Endothelial cell of umbilical vein (primary cell): ENCODE data around the gene NFS1. TPM values are rescaled to one million over a fixed set of nuclear protein-coding genes. Genes with fewer than 3 reads are reported as not detected.

Source experiments
- BruUV-seq: library from RNA; stranded (reverse); fragments of 400-500 nt; replicated peaks from 2 replicates; lab custom pipeline; 2021; lab: Mats Ljungman, UMichigan
- CTCF ChIA-PET: fragments of 300-600, 350-600 bp; sonication (Branson Sonifier 250); formaldehyde crosslinking; loops from one replicate; lab custom pipeline; 2021; ENCODE audit warnings: antibody characterized with exemption, inconsistent platforms; lab: Charles Lee
- POLR2A ChIA-PET: fragments of 300-600, 350-600 bp; sonication (Branson Sonifier 250); formaldehyde crosslinking; loops from one replicate; lab custom pipeline; 2021; ENCODE audit warnings: antibody characterized with exemption, inconsistent platforms; lab: Charles Lee
- DNase-seq: peaks from one replicate; pipeline ENCODE4 v3.0.0-alpha.2; 2011; ENCODE audit warnings: low read depth, low spot score
- FAIRE-seq: peaks from 2 replicates; lab custom pipeline; 2011; peaks lifted over from hg19 to GRCh38; lab: Jason Lieb, UNC
- H2AFZ ChIP-seq: 2 replicates; pipeline ENCODE4 v1.6.0; 2012; ENCODE audit warnings: low read depth, low read length, control low read depth, inconsistent platforms
- H3K27ac ChIP-seq: 2 replicates; pipeline ENCODE4 v1.5.1; 2011; ENCODE audit warnings: low read depth, mild to moderate bottlenecking, control low read depth, low read length, moderate library complexity; ENCODE audit not compliant: insufficient read depth
- H3K27me3 ChIP-seq, 2 experiments: 2 replicates each; pipeline versions ENCODE4 v1.6.0 to v1.6.1; 2011; ENCODE audit warnings: low read length in 2 of 2, mixed read lengths in 1 of 2; ENCODE audit not compliant: control insufficient read depth in 2 of 2, insufficient read depth in 2 of 2
- H3K36me3 ChIP-seq, 2 experiments: 2 replicates in 1 of 2; 3 replicates in 1 of 2; pipeline ENCODE4 v1.5.1; 2011; ENCODE audit warnings: low read length in 2 of 2, mild to moderate bottlenecking in 1 of 2, moderate library complexity in 1 of 2; ENCODE audit not compliant: control insufficient read depth in 2 of 2, insufficient read depth in 2 of 2; ENCODE audit errors: extremely low read depth in 1 of 2
- H3K4me1 ChIP-seq: 3 replicates; pipeline ENCODE4 v1.5.1; 2011; ENCODE audit warnings: mild to moderate bottlenecking, low read length; ENCODE audit not compliant: control insufficient read depth, insufficient read depth; ENCODE audit errors: extremely low read depth
- H3K4me2 ChIP-seq: 2 replicates; pipeline ENCODE4 v1.6.1; 2011; ENCODE audit warnings: low read length, control low read depth, mixed read lengths; ENCODE audit not compliant: insufficient read depth
- H3K4me3 ChIP-seq, 3 experiments: fragments of 200-600 bp in 1 of 3; sonication (generic), shearing (Covaris generic) in 1 of 3; replicated peaks in 1 of 3; 2 replicates each; pipeline ENCODE4 v1.5.1; 2011 to 2016; ENCODE audit warnings: control low read depth in 3 of 3, low read length in 3 of 3, mild to moderate bottlenecking in 2 of 3, inconsistent platforms in 1 of 3, low read depth in 1 of 3, moderate library complexity in 1 of 3; ENCODE audit not compliant: insufficient read depth in 1 of 3
- H3K79me2 ChIP-seq: 2 replicates; pipeline ENCODE4 v1.6.0; 2012; ENCODE audit warnings: low read length, inconsistent platforms; ENCODE audit not compliant: control insufficient read depth, insufficient read depth
- H3K9ac ChIP-seq: replicated peaks from 2 replicates; pipeline ENCODE3; 2011; ENCODE audit warnings: low read length, control low read depth; ENCODE audit not compliant: insufficient read depth; ENCODE audit errors: extremely low read depth
- H3K9me1 ChIP-seq: replicated peaks from 3 replicates; pipeline ENCODE4 v1.6.0; 2011; ENCODE audit warnings: mild to moderate bottlenecking, low read length; ENCODE audit not compliant: control insufficient read depth, insufficient read depth; ENCODE audit errors: extremely low read depth
- H3K9me3 ChIP-seq: replicated peaks from 2 replicates; pipeline ENCODE4 v1.5.1; 2012; ENCODE audit warnings: low read length, inconsistent platforms; ENCODE audit not compliant: control insufficient read depth, insufficient read depth
- H4K20me1 ChIP-seq: replicated peaks from 2 replicates; pipeline ENCODE3; 2011; ENCODE audit warnings: mild to moderate bottlenecking, low read length; ENCODE audit not compliant: control insufficient read depth, insufficient read depth; ENCODE audit errors: extremely low read depth
- CTCF ChIP-seq, 2 donors: IDR thresholded peaks; 1 replicate in 1 of 2; 2 replicates in 1 of 2; pipeline ENCODE4 v1.5.1; 2011; ENCODE audit warnings: low read length in 2 of 2, mild to moderate bottlenecking in 2 of 2, moderate library complexity in 2 of 2, control low read depth in 1 of 2, inconsistent platforms in 1 of 2, low read depth in 1 of 2; ENCODE audit not compliant: insufficient read depth in 1 of 2; ENCODE audit errors: extremely low read depth in 1 of 2
- EZH2 ChIP-seq: IDR thresholded peaks from 2 replicates; pipeline ENCODE4 v1.6.1; 2012; ENCODE audit warnings: borderline replicate concordance, low read depth, mild to moderate bottlenecking, moderate library complexity, low read length, inconsistent platforms; ENCODE audit not compliant: severe bottlenecking
- FOS ChIP-seq: IDR thresholded peaks from 2 replicates; pipeline ENCODE4 v1.6.1; 2011; ENCODE audit warnings: mild to moderate bottlenecking, low read length, moderate library complexity, borderline replicate concordance; ENCODE audit not compliant: insufficient read depth
- GATA2 ChIP-seq: IDR thresholded peaks from 2 replicates; pipeline ENCODE4 v1.7.0; 2011; ENCODE audit warnings: low read depth, mild to moderate bottlenecking, moderate library complexity, mixed read lengths, low read length; ENCODE audit not compliant: insufficient read length, insufficient read depth
- JUN ChIP-seq: IDR thresholded peaks from 2 replicates; pipeline ENCODE4 v1.6.1; 2011; ENCODE audit warnings: borderline replicate concordance, low read depth; ENCODE audit not compliant: insufficient read length, insufficient read depth
- MAX ChIP-seq: IDR thresholded peaks from 2 replicates; pipeline ENCODE4 v1.6.1; 2011; ENCODE audit not compliant: insufficient read depth, insufficient read length
- MYC ChIP-seq: IDR thresholded peaks from one replicate; pipeline ENCODE4 v1.6.1; 2011; ENCODE audit warnings: mild to moderate bottlenecking, low read depth, low read length
- POLR2A ChIP-seq: IDR thresholded peaks from 2 replicates; pipeline ENCODE4 v1.6.1; 2012; ENCODE audit warnings: low read depth, mild to moderate bottlenecking, control low read depth, low read length
- POLR2AphosphoS5 ChIP-seq: IDR thresholded peaks from 2 replicates; pipeline ENCODE4 v1.6.1; 2012; ENCODE audit warnings: low read depth, mild to moderate bottlenecking, control low read depth, low read length, moderate library complexity; ENCODE audit not compliant: insufficient read depth
- dilution Hi-C: fragments of 300-500 bp; cut with MboI; formaldehyde crosslinking; loops from one replicate; pipeline ENCODE4 v1.15.0; 2019; ENCODE audit warnings: low sequenced_read_pairs; ENCODE audit not compliant: extremely low pct_ligation_motif_present
- intact Hi-C: fragments of 100-400 bp; cut with micrococcal nuclease; formaldehyde crosslinking; loops from one replicate; pipeline ENCODE4 v1.10.0; 2022
- polyA plus RNA-seq, 4 experiments: library from polyadenylated mRNA; depleted of rRNA in 3 of 4; stranded (reverse) in 3 of 4; unstranded in 1 of 4; fragments of >200 nt; gene quantifications; 2 replicates each; pipeline versions ENCODE4 v1.2.1 to v1.2.3, GENCODE V29; 2011 to 2012; ENCODE audit warnings: missing spikeins in 1 of 4
- total RNA-seq: library from RNA; stranded (reverse); gene quantifications from 2 replicates; pipeline ENCODE4 v1.2.3, GENCODE V29; 2021

Gene NFS1
- total and polyA plus RNA-seq, 2 donors (not counting 3 experiments of a cell fraction or from before 2014, with no cell fraction given), result 25.1 to 28.4 TPM

GRCh38 chr20:35695245-35695749, 3.9 kb downstream of the NFS1 start:
- no peak overlapping the region for H3K4me3 ChIP-seq
- H3K9ac ChIP-seq, result no peak overlapping the region
- H3K27me3 ChIP-seq, result no peaks in the 10 kb centered on the region
- no peaks in the 10 kb centered on the region for H4K20me1 ChIP-seq
- dilution Hi-C loops (no loop called here), intact Hi-C loops (loop anchor here (5.0 to 10.0 kb wide), 2 partner anchors 93 to 180 kb away; no protein-coding TSS in a partner anchor)
- no peaks in the 10 kb centered on the region for H3K9me1 ChIP-seq
- peaks cover 0 to 6% of the 10 kb centered on the region in 2 experiments for H3K36me3 ChIP-seq
- TF ChIP-seq MAX (no peak), JUN (no peak), GATA2 (no peak), POLR2AphosphoS5 (no peak), EZH2 (no peak), POLR2A (no peak), FOS (no peak)
- POLR2A ChIA-PET, result no interaction called here
- DNase-seq (no peak), FAIRE-seq (no peak)
- no TSS peak for BruUV-seq
- H3K9me3 ChIP-seq, result no peaks in the 10 kb centered on the region
- H3K27ac ChIP-seq, result no peak overlapping the region
- CTCF ChIA-PET, result no interaction called here
- H3K4me1 ChIP-seq, result peaks cover 11% of the 10 kb centered on the region
- no peak overlapping the region for H2AFZ ChIP-seq
- H3K79me2 ChIP-seq, result peaks cover 8% of the 10 kb centered on the region
- H3K4me2 ChIP-seq, result no peak overlapping the region

- H3K27me3 ChIP-seq, result no peaks in the 10 kb centered on the region
- ChIA-PET POLR2A (no interaction called here), CTCF (no interaction called here)
- dilution Hi-C loops (no loop called here), intact Hi-C loops (loop anchor here (10.0 kb wide), 1 partner anchor 175 kb away; no protein-coding TSS in a partner anchor)
- H3K9me1 ChIP-seq, result no peaks in the 10 kb centered on the region
- no peaks in the 10 kb centered on the region for H3K9me3 ChIP-seq
- no peaks in the 10 kb centered on the region for H3K4me1 ChIP-seq
- H2AFZ ChIP-seq, result no peak overlapping the region
- no peaks in the 10 kb centered on the region for H4K20me1 ChIP-seq
- no peak overlapping the region for H3K27ac ChIP-seq
- H3K4me3 ChIP-seq, result no peak overlapping the region
- TF ChIP-seq MYC (no peak), GATA2 (no peak), JUN (no peak), CTCF (IDR thresholded peaks at IDR 0.05; ENCODE audit: extremely low read depth in 1 of 2, insufficient read depth in 1 of 2, low read depth in 1 of 2, low read length in 2 of 2) (no peak), POLR2A (no peak), FOS (no peak), MAX (no peak), EZH2 (no peak), POLR2AphosphoS5 (no peak)
- BruUV-seq, result no TSS peak
- no peak overlapping the region for H3K9ac ChIP-seq
- no peak for FAIRE-seq
- no peak overlapping the region for H3K4me2 ChIP-seq
- peaks cover 0 to 9% of the 10 kb centered on the region in 2 experiments for H3K36me3 ChIP-seq
- H3K79me2 ChIP-seq, result no peaks in the 10 kb centered on the region
- DNase-seq, result no peak
Measured at GRCh38 chr20:35690265-35690664, 8.9 kb downstream of the NFS1 start.
